ENCODE data around the gene FBXO24. TPM values are rescaled to one million over a fixed set of nuclear protein-coding genes. Genes with fewer than 3 reads are reported as not detected.

The FBXO24 gene
- total and polyA plus RNA-seq, 2 of the 4 experiments (the other 2 are of a cell fraction) = 0.43 to 0.54 TPM

DNA sequence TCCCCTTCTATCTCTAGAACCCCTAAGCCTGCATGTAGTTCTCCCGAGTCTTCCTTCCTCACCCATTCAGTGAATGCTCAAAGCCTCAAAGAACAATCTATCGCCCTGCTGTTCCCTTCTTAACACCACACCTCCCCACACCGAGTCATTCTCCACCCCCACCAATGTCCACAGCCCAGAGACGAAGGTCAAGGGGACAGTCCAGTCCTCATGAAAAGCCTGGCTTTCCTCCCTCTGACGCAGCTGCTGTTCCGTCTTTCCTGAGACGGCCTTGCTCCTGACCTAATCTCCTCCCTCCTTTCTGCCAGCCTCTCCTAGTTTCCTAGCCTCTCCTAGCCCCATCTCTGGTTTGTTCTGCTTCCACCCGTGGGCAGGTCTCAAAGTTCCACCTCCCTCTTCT is 35.4 kb downstream of the FBXO24 start:
- no peak overlapping the region for H3K18ac ChIP-seq (ENCODE audit: low read depth, low read length)
- H3K23ac ChIP-seq (ENCODE audit: low read depth, low read length) = no peak overlapping the region

More for the DNA sequence above, 35.4 kb downstream of the FBXO24 start:
- ATAC-seq (ENCODE audit: low read depth) (no peak), DNase-seq (no peak)
- Histone ChIP-seq H3K9ac (ENCODE audit: low read depth, low read length) (no peak overlapping the region), H3K14ac (replicated peaks; ENCODE audit: low read depth, low read length) (no peak overlapping the region), H2BK5ac (ENCODE audit: low read depth, low read length, poor library complexity, severe bottlenecking) (no peak overlapping the region), H3K4me1 (ENCODE audit: control insufficient read depth, insufficient read depth, low read length) (no peaks in the 10 kb centered on the region), H4K8ac (ENCODE audit: low read depth in 2 of 2, low read length in 2 of 2) (no peak overlapping the region), H3K56ac (ENCODE audit: extremely low read depth, insufficient read depth, low read length) (no peak overlapping the region), H3K4me3 (ENCODE audit: insufficient read depth, low read depth, low read length) (no peak overlapping the region), H2AK5ac (ENCODE audit: low read depth, low read length) (no peak overlapping the region), H3K79me1 (ENCODE audit: low read depth in 1 of 2, low read length in 2 of 2) (no peaks in the 10 kb centered on the region; a peak in 1 of 4 replicates), H4K91ac (ENCODE audit: insufficient read depth, low read depth, low read length) (no peak overlapping the region), H3K4ac (ENCODE audit: low read depth, low read length) (no peak overlapping the region), H2AK9ac (replicated peaks; ENCODE audit: low read depth, low read length, poor library complexity) (no peak overlapping the region), H2AFZ (replicated peaks; ENCODE audit: low read length, poor library complexity) (no peak overlapping the region), H2BK20ac (ENCODE audit: low read depth, low read length) (no peak overlapping the region), H3K9me3 (ENCODE audit: control insufficient read depth, insufficient read depth, low read length) (no peaks in the 10 kb centered on the region), H4K5ac (ENCODE audit: low read depth, low read length) (no peak overlapping the region), H3K9me1 (ENCODE audit: insufficient read depth, low read length) (peaks cover 7% of the 10 kb centered on the region), H3K27ac (ENCODE audit: insufficient read depth, low read length) (no peak overlapping the region), H3K36me3 (ENCODE audit: control insufficient read depth, insufficient read depth, low read length) (peaks cover 4% of the 10 kb centered on the region), H3K4me2 (ENCODE audit: low read depth, low read length) (no peak overlapping the region), H2BK15ac (ENCODE audit: low read depth, low read length) (no peak overlapping the region), H2BK120ac (ENCODE audit: low read depth, low read length) (no peak overlapping the region), H3K27me3 (ENCODE audit: control insufficient read depth, insufficient read depth, low read length) (no peaks in the 10 kb centered on the region), H4K20me1 (ENCODE audit: insufficient read depth, low read length) (no peaks in the 10 kb centered on the region; the same call in 1 of the 2 replicates)
- TF ChIP-seq, protein P1, sequence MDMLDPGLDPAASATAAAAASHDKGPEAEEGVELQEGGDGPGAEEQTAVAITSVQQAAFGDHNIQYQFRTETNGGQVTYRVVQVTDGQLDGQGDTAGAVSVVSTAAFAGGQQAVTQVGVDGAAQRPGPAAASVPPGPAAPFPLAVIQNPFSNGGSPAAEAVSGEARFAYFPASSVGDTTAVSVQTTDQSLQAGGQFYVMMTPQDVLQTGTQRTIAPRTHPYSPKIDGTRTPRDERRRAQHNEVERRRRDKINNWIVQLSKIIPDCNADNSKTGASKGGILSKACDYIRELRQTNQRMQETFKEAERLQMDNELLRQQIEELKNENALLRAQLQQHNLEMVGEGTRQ (IDR thresholded peaks at IDR 0.05; ENCODE audit: low read depth, low read length) = no peak
- TF ChIP-seq, protein P2, sequence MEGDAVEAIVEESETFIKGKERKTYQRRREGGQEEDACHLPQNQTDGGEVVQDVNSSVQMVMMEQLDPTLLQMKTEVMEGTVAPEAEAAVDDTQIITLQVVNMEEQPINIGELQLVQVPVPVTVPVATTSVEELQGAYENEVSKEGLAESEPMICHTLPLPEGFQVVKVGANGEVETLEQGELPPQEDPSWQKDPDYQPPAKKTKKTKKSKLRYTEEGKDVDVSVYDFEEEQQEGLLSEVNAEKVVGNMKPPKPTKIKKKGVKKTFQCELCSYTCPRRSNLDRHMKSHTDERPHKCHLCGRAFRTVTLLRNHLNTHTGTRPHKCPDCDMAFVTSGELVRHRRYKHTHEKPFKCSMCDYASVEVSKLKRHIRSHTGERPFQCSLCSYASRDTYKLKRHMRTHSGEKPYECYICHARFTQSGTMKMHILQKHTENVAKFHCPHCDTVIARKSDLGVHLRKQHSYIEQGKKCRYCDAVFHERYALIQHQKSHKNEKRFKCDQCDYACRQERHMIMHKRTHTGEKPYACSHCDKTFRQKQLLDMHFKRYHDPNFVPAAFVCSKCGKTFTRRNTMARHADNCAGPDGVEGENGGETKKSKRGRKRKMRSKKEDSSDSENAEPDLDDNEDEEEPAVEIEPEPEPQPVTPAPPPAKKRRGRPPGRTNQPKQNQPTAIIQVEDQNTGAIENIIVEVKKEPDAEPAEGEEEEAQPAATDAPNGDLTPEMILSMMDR (conservative IDR thresholded peaks at IDR 0.05; ENCODE audit: low read depth, low read length) = no peak
- TF ChIP-seq SMC3 (IDR thresholded peaks at IDR 0.05; ENCODE audit: low read depth, low read length) = no peak
- no peak for TF ChIP-seq FOS (IDR thresholded peaks at IDR 0.05; ENCODE audit: low read depth, low read length)
- no peak for TF ChIP-seq NFE2L2 (IDR thresholded peaks at IDR 0.05; ENCODE audit: low read depth, low read length)
- no peak for TF ChIP-seq CEBPB (IDR thresholded peaks at IDR 0.05; ENCODE audit: low read depth, low read length)
- no peak for TF ChIP-seq RAD21 (IDR thresholded peaks at IDR 0.05; ENCODE audit: low read length)
- TF ChIP-seq MAZ (IDR thresholded peaks at IDR 0.05; ENCODE audit: borderline replicate concordance, low read depth, low read length) = no peak
- no peak for TF ChIP-seq MAFK (IDR thresholded peaks at IDR 0.05; ENCODE audit: low read depth, low read length)
- no peak for TF ChIP-seq POLR2A (IDR thresholded peaks at IDR 0.05; ENCODE audit: low read depth, low read length)
- no peak for TF ChIP-seq CHD1 (IDR thresholded peaks at IDR 0.05; ENCODE audit: low read depth, low read length)
- TF ChIP-seq BHLHE40 (IDR thresholded peaks at IDR 0.05; ENCODE audit: low read depth, low read length) = no peak
- no peak for TF ChIP-seq MXI1 (IDR thresholded peaks at IDR 0.05; ENCODE audit: borderline replicate concordance, low read depth, low read length)
- no peak for TF ChIP-seq RCOR1 (IDR thresholded peaks at IDR 0.05; ENCODE audit: insufficient replicate concordance, low read length)
- TF ChIP-seq RFX5 (IDR thresholded peaks at IDR 0.05; ENCODE audit: low read depth, low read length) = no peak
- TF ChIP-seq, protein P3, sequence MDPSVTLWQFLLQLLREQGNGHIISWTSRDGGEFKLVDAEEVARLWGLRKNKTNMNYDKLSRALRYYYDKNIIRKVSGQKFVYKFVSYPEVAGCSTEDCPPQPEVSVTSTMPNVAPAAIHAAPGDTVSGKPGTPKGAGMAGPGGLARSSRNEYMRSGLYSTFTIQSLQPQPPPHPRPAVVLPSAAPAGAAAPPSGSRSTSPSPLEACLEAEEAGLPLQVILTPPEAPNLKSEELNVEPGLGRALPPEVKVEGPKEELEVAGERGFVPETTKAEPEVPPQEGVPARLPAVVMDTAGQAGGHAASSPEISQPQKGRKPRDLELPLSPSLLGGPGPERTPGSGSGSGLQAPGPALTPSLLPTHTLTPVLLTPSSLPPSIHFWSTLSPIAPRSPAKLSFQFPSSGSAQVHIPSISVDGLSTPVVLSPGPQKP (IDR thresholded peaks at IDR 0.05; ENCODE audit: borderline replicate concordance, low read depth, low read length) = no peak
- ChIA-PET POLR2A (ENCODE audit: unreplicated experiment) (no interaction called here), CTCF (no interaction called here)
- 81% methylated on average over 8 of the region's 8 CpGs; no CpG with 5 or more reads in 1 of the 2 experiments for WGBS, 2 experiments (ENCODE audit: extremely low coverage in 2 of 2, insufficient read length in 1 of 2)
- in situ Hi-C loops (cut with MboI; ENCODE audit: low sequenced_read_pairs) = no loop called here
- no TSS peak for BruUV-seq (replicated peaks)
- intact Hi-C loops (cut with micrococcal nuclease) = no loop called here
- dilution Hi-C loops (cut with HindIII; ENCODE audit: low sequenced_read_pairs, unreplicated experiment) = no loop called here

All from IMR-90 (cell line).